Calu3 (cell line): ENCODE measurements around the gene ADGRG7. TPM values are rescaled to one million over a fixed set of nuclear protein-coding genes. Genes with fewer than 3 reads are reported as not detected.
A peak's percentile ranks its signal among the peaks of the same experiment; 100 is the strongest.

ENCODE experiments used
- BruUV-seq: library from RNA; stranded (reverse); fragments of 400-500 nt; replicated peaks from 2 replicates; lab custom pipeline; 2021; lab: Mats Ljungman, UMichigan
- CTCF ChIA-PET: fragments of 300-600 bp; sonication (Branson Sonifier 250); formaldehyde crosslinking; loops from one replicate; lab custom pipeline; 2022; ENCODE audit warnings: antibody characterized with exemption; lab: Charles Lee
- DNase-seq: peaks from one replicate; pipeline ENCODE4 v3.0.0; 2022
- H3K27ac Mint-ChIP-seq: one replicate; pipeline ENCODE4 v1.8.0; 2022; ENCODE audit warnings: mixed read lengths; ENCODE audit not compliant: unreplicated experiment
- H3K27me3 Mint-ChIP-seq: one replicate; pipeline ENCODE4 v1.8.0; 2022; ENCODE audit warnings: mixed read lengths; ENCODE audit not compliant: unreplicated experiment
- H3K36me3 Mint-ChIP-seq: one replicate; pipeline ENCODE4 v1.8.0; 2022; ENCODE audit warnings: mild to moderate bottlenecking, moderate library complexity, mixed read lengths; ENCODE audit not compliant: insufficient read depth, unreplicated experiment
- H3K4me1 Mint-ChIP-seq: one replicate; pipeline ENCODE4 v1.8.0; 2022; ENCODE audit warnings: mild to moderate bottlenecking, low read depth, mixed read lengths; ENCODE audit not compliant: unreplicated experiment
- H3K4me3 Mint-ChIP-seq: one replicate; pipeline ENCODE4 v1.8.0; 2022; ENCODE audit warnings: mild to moderate bottlenecking, low read depth, moderate library complexity, mixed read lengths; ENCODE audit not compliant: unreplicated experiment
- H3K9me3 Mint-ChIP-seq: one replicate; pipeline ENCODE4 v1.8.0; 2022; ENCODE audit warnings: low read depth, mixed read lengths; ENCODE audit not compliant: unreplicated experiment
- CTCF ChIP-seq: fragments of 200-600 bp; IDR thresholded peaks from one replicate; pipeline ENCODE4 v1.8.0; 2022; ENCODE audit warnings: antibody characterized with exemption; ENCODE audit not compliant: unreplicated experiment
- intact Hi-C: fragments of 100-400 bp; cut with micrococcal nuclease; formaldehyde crosslinking; loops from one replicate; pipeline ENCODE4 v1.10.0; 2022; ENCODE audit not compliant: unreplicated experiment
- total RNA-seq: library from RNA; stranded (reverse); gene quantifications from 2 replicates; pipeline ENCODE4 v1.2.3, GENCODE V29; 2022

ADGRG7 gene
- total RNA-seq, 1 experiment from 2014 or later, result 1.2 TPM

GRCh38 chr3:100706365-100706764 is 97.0 kb downstream of the ADGRG7 start:
- Mint-ChIP-seq H3K27ac (no peak overlapping the region), H3K9me3 (no peaks in the 10 kb centered on the region), H3K27me3 (no peaks in the 10 kb centered on the region), H3K4me1 (peaks cover 20% of the 10 kb centered on the region), H3K36me3 (peaks cover 30% of the 10 kb centered on the region), H3K4me3 (no peak overlapping the region)
- no peak for TF ChIP-seq CTCF
- BruUV-seq, result no TSS peak
- intact Hi-C loops, result no loop called here
- CTCF ChIA-PET, result no interaction called here
- no peak for DNase-seq

- Mint-ChIP-seq H3K27ac (peak overlapping the region; percentile 94), H3K9me3 (no peaks in the 10 kb centered on the region), H3K4me1 (peaks cover 41% of the 10 kb centered on the region), H3K36me3 (peaks cover 52% of the 10 kb centered on the region), H3K27me3 (no peaks in the 10 kb centered on the region), H3K4me3 (peak overlapping the region; percentile 80)
- TF ChIP-seq CTCF, result no peak
- CTCF ChIA-PET, result interaction anchor here (0.7 to 2.5 kb wide), 3 partner anchors 92 to 313 kb away, joined by 3 to 13 read pairs (median 3); no protein-coding TSS in a partner anchor
- TSS peak; percentile 98 for BruUV-seq
- intact Hi-C loops, result no loop called here
- no peak for DNase-seq
Measured at GRCh38 chr3:100708644-100708988, 99.2 kb downstream of the ADGRG7 start.

GRCh38 chr3:100708989-100709841 is 99.8 kb downstream of the ADGRG7 start, which contains the start of gene TFG:
TFG (plus strand) TSS chr3:100709494; CDS start chr3:100713686, 4,192 bp downstream.
- DNase-seq, result peak; percentile 98
- peak within 1 kb of the TSS; percentile 94 for H3K27ac Mint-ChIP-seq
- no peaks in the 10 kb centered on the region for H3K27me3 Mint-ChIP-seq
- BruUV-seq, result no TSS peak
- peaks cover 58% of the 10 kb centered on the region for H3K36me3 Mint-ChIP-seq
- H3K4me3 Mint-ChIP-seq, result peak within 1 kb of the TSS; percentile 80
- intact Hi-C loops, result no loop called here
- H3K4me1 Mint-ChIP-seq, result peaks cover 41% of the 10 kb centered on the region
- no peaks in the 10 kb centered on the region for H3K9me3 Mint-ChIP-seq
- CTCF ChIA-PET, result interaction anchor here (0.7 to 2.5 kb wide), 5 partner anchors 67 to 314 kb away, joined by 3 to 13 read pairs (median 3); no protein-coding TSS in a partner anchor
- TF ChIP-seq CTCF, result no peak

- Mint-ChIP-seq H3K27me3 (no peaks in the 10 kb centered on the region), H3K36me3 (peaks cover 62% of the 10 kb centered on the region), H3K4me1 (peaks cover 43% of the 10 kb centered on the region), H3K27ac (peak overlapping the region; percentile 94), H3K4me3 (peak overlapping the region; percentile 80), H3K9me3 (no peaks in the 10 kb centered on the region)
- CTCF ChIA-PET, result interaction anchor here (1.1 to 2.5 kb wide), 6 partner anchors 26 to 247 kb away, joined by 3 to 13 read pairs (median 4); no protein-coding TSS in a partner anchor
- DNase-seq, result peak; percentile 17
- TF ChIP-seq CTCF, result no peak
- intact Hi-C loops, result loop anchor here (2.0 kb wide), 2 partner anchors 59 to 107 kb away; no protein-coding TSS in a partner anchor
- no TSS peak for BruUV-seq
Measured at GRCh38 chr3:100709842-100710260, 100.5 kb downstream of the ADGRG7 start.
